Transverse colon (tissue), 4 donors: ENCODE measurements around the gene HS3ST4. TPM values are rescaled to one million over a fixed set of nuclear protein-coding genes. Genes with fewer than 3 reads are reported as not detected.

Source experiments
- DNase-seq: peaks from one replicate; pipeline ENCODE4 v3.0.0-alpha.2; 2019
- H3K27ac ChIP-seq, 4 donors: fragments of 200-600 bp; sonication (generic); 2 replicates each; pipeline ENCODE4 v1.5.1; 2016 to 2018; ENCODE audit warnings: inconsistent platforms in 4 of 4
- H3K27me3 ChIP-seq: fragments of 200-600 bp; sonication (generic); 2 replicates; pipeline ENCODE4 v1.5.1; 2017; ENCODE audit warnings: inconsistent platforms
- H3K36me3 ChIP-seq, 4 donors: fragments of 200-600 bp; sonication (generic); 2 replicates each; pipeline ENCODE4 v1.5.1; 2017 to 2019; ENCODE audit warnings: inconsistent platforms in 4 of 4
- H3K4me1 ChIP-seq, 4 donors: fragments of 200-600 bp; sonication (generic); 2 replicates each; pipeline ENCODE4 v1.5.1; 2017 to 2020; ENCODE audit warnings: inconsistent platforms in 4 of 4
- H3K4me3 ChIP-seq, 4 donors: fragments of 200-600 bp; sonication (generic); 1 replicate in 1 of 4; 2 replicates in 3 of 4; pipeline versions ENCODE4 v1.5.1 to v1.6.1; 2017 to 2019; ENCODE audit warnings: inconsistent platforms in 4 of 4
- H3K9me3 ChIP-seq, 2 donors: fragments of 200-600 bp; sonication (generic); 2 replicates each; pipeline ENCODE4 v1.5.1; 2017 to 2019; ENCODE audit warnings: inconsistent platforms in 2 of 2
- CTCF ChIP-seq, 5 experiments: fragments of 200-600 bp in 3 of 5; fragments of 450-650 bp in 2 of 5; sonication (generic) in 3 of 5; IDR thresholded peaks; 1 replicate in 2 of 5; 2 replicates in 3 of 5; pipeline ENCODE4 v1.5.1; 2016 to 2017; ENCODE audit warnings: antibody characterized with exemption in 5 of 5, inconsistent platforms in 3 of 5, mild to moderate bottlenecking in 2 of 5, moderate library complexity in 1 of 5
- EP300 ChIP-seq: sonication (generic); formaldehyde crosslinking; IDR thresholded peaks from one replicate; pipeline ENCODE4 v1.6.1; 2017; ENCODE audit warnings: antibody characterized with exemption, low read depth
- POLR2A ChIP-seq: fragments of 450-650 bp; IDR thresholded peaks from one replicate; pipeline ENCODE4 v1.6.1; 2016; ENCODE audit warnings: antibody characterized with exemption, mild to moderate bottlenecking, moderate library complexity
- POLR2AphosphoS5 ChIP-seq, 3 donors: sonication (generic); formaldehyde crosslinking; IDR thresholded peaks; one replicate each; pipeline ENCODE4 v1.6.1; 2016; ENCODE audit warnings: antibody characterized with exemption in 3 of 3
- WGBS, 2 donors: methylation state at CpG; one replicate each; pipeline ENCODE4 v1.1.5; 2018; ENCODE audit warnings: low coverage in 1 of 2; 5-methylcytosine and 5-hydroxymethylcytosine counted together
- in situ Hi-C, 4 donors: fragments of 200-750 bp; cut with MboI; loops; one replicate each; pipeline versions ENCODE4 v1.15.0 to v1.15.1; 2017; ENCODE audit warnings: low sequenced_read_pairs in 3 of 4, low pct_ligation_motif_present in 1 of 4, low pct_unique_long_range_greater_than_20kb in 1 of 4
- intact Hi-C: fragments of 100-400 bp; cut with DNase I; formaldehyde crosslinking; loops from one replicate; pipeline ENCODE4 v1.15.1; 2023; ENCODE audit warnings: low total_unique reads
- total RNA-seq, 4 donors: library from RNA; depleted of rRNA; stranded (reverse); fragments of >200 nt; gene quantifications; one replicate each; pipeline ENCODE4 v1.1.0, GENCODE V29; 2016

Gene HS3ST4
- total RNA-seq, 4 donors from 2014 or later: not detected

GRCh38 chr16:25812215-25812614 is 120.5 kb downstream of the HS3ST4 start:
- H3K36me3 ChIP-seq: no peaks in the 10 kb centered on the region
- no peaks in the 10 kb centered on the region for H3K4me1 ChIP-seq
- no peaks in the 10 kb centered on the region for H3K9me3 ChIP-seq
- in situ Hi-C loops (no loop called here), intact Hi-C loops (no loop called here)
- TF ChIP-seq CTCF (IDR thresholded peaks at IDR 0.05) (no peak), EP300 (no peak), POLR2A (no peak), POLR2AphosphoS5 (IDR thresholded peaks at IDR 0.05) (no peak)
- 73 to 85% methylated on average over 2 to 5 of the region's 5 CpGs for WGBS, 2 donors
- H3K27ac ChIP-seq: no peak overlapping the region
- no peaks in the 10 kb centered on the region for H3K27me3 ChIP-seq
- no peak overlapping the region for H3K4me3 ChIP-seq
- no peak for DNase-seq

GRCh38 chr16:25817295-25817694 is 125.5 kb downstream of the HS3ST4 start:
- intact Hi-C loops: no loop called here
- H3K4me3 ChIP-seq: no peak overlapping the region
- WGBS, 2 donors: 64 to 69% methylated on average over 6 of the region's 6 CpGs

GRCh38 chr16:25817876-25818275 is 126.1 kb downstream of the HS3ST4 start:
- Histone ChIP-seq H3K27me3 (no peaks in the 10 kb centered on the region), H3K4me3 (no peak overlapping the region), H3K27ac (no peak overlapping the region), H3K4me1 (no peaks in the 10 kb centered on the region), H3K9me3 (no peaks in the 10 kb centered on the region), H3K36me3 (no peaks in the 10 kb centered on the region)
- DNase-seq: no peak
- TF ChIP-seq CTCF (IDR thresholded peaks at IDR 0.05) (no peak), EP300 (no peak), POLR2A (no peak), POLR2AphosphoS5 (IDR thresholded peaks at IDR 0.05) (no peak)
- in situ Hi-C loops: no loop called here
- 74% methylated on average over 4 of the region's 4 CpGs; no CpG with 5 or more reads in 1 of the 2 donors for WGBS, 2 donors
- intact Hi-C loops: no loop called here

More at GRCh38 chr16:25817295-25817694, 125.5 kb downstream of the HS3ST4 start:
- Histone ChIP-seq H3K27ac (no peak overlapping the region), H3K4me1 (no peaks in the 10 kb centered on the region), H3K36me3 (no peaks in the 10 kb centered on the region), H3K27me3 (no peaks in the 10 kb centered on the region), H3K9me3 (no peaks in the 10 kb centered on the region)
- no peak for DNase-seq
- no peak for TF ChIP-seq EP300
- no peak for TF ChIP-seq CTCF (IDR thresholded peaks at IDR 0.05)
- TF ChIP-seq POLR2A: no peak
- TF ChIP-seq POLR2AphosphoS5 (IDR thresholded peaks at IDR 0.05): no peak
- in situ Hi-C loops: no loop called here

GRCh38 chr16:25823891-25824290 is 132.1 kb downstream of the HS3ST4 start:
- H3K36me3 ChIP-seq: no peaks in the 10 kb centered on the region
- H3K4me3 ChIP-seq: no peak overlapping the region
- no peak for TF ChIP-seq POLR2AphosphoS5 (IDR thresholded peaks at IDR 0.05)
- TF ChIP-seq EP300: no peak
- no peak for TF ChIP-seq CTCF (IDR thresholded peaks at IDR 0.05)
- TF ChIP-seq POLR2A: no peak
- no peak for DNase-seq
- in situ Hi-C loops: no loop called here
- no peaks in the 10 kb centered on the region for H3K9me3 ChIP-seq
- WGBS, 2 donors: 75% methylated on average over 2 of the region's 2 CpGs; no CpG with 5 or more reads in 1 of the 2 donors
- intact Hi-C loops: no loop called here
- H3K4me1 ChIP-seq: no peaks in the 10 kb centered on the region
- H3K27me3 ChIP-seq: no peaks in the 10 kb centered on the region
- no peak overlapping the region for H3K27ac ChIP-seq
